PC-3 (cell line): ENCODE results near the gene TFG.

Experiments
- EZH2 ChIP-seq: fragments of 300-600 bp; sonication (generic); IDR thresholded peaks from one replicate; pipeline ENCODE4 v1.6.1; 2017; ENCODE audit warnings: antibody characterized with exemption, mild to moderate bottlenecking, low read length; ENCODE audit not compliant: unreplicated experiment
- EZH2phosphoT487 ChIP-seq: fragments of 300-600 bp; sonication (generic); IDR thresholded peaks from 2 replicates; pipeline ENCODE4 v1.6.1; 2018; ENCODE audit warnings: mild to moderate bottlenecking, antibody characterized with exemption, low read length, borderline replicate concordance
- TF ChIP-seq, protein P1 (sequence below): fragments of 300-600 bp; sonication (generic); conservative IDR thresholded peaks from 2 replicates; pipeline ENCODE4 v1.5.1; 2017; ENCODE audit warnings: antibody characterized with exemption, low read depth, mild to moderate bottlenecking, low read length

DNA sequence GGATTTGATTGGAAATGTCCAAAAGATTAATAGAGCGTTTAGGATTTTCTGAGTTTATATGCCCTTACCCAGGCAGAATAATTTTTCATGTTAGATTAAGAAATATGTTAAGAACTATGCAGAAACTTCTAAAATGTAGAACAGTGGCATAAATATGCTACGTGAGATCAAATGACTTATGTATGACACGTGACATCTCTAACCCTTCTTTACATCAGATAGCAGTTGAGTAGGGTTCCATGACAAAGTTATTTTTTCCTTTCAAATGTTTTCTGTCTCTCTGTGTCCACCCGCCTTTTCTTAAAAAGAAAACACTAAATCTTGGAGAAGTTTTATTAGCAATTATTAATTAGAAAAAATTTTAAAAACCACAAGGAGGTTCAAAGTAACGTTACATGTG lies 8.6 kb upstream of the TFG start:
- TF ChIP-seq, protein P1, sequence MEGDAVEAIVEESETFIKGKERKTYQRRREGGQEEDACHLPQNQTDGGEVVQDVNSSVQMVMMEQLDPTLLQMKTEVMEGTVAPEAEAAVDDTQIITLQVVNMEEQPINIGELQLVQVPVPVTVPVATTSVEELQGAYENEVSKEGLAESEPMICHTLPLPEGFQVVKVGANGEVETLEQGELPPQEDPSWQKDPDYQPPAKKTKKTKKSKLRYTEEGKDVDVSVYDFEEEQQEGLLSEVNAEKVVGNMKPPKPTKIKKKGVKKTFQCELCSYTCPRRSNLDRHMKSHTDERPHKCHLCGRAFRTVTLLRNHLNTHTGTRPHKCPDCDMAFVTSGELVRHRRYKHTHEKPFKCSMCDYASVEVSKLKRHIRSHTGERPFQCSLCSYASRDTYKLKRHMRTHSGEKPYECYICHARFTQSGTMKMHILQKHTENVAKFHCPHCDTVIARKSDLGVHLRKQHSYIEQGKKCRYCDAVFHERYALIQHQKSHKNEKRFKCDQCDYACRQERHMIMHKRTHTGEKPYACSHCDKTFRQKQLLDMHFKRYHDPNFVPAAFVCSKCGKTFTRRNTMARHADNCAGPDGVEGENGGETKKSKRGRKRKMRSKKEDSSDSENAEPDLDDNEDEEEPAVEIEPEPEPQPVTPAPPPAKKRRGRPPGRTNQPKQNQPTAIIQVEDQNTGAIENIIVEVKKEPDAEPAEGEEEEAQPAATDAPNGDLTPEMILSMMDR, result no peak
- TF ChIP-seq EZH2, result no peak
- no peak for TF ChIP-seq EZH2phosphoT487
